IMR-90 (cell line): ENCODE data around the gene YES1. TPM values are rescaled to one million over a fixed set of nuclear protein-coding genes. Genes with fewer than 3 reads are reported as not detected.

Source experiments
- ATAC-seq: fragments of 200-7000 bp; cut with Tn5 transposase; 2 replicates; pipeline ENCODE4 v1.9.1; 2020; ENCODE audit warnings: low read depth, mild to moderate bottlenecking, moderate library complexity
- BruUV-seq: library from RNA; stranded (reverse); fragments of 400-500 nt; replicated peaks from 2 replicates; lab custom pipeline; 2021; lab: Mats Ljungman, UMichigan
- CTCF ChIA-PET: fragments of 300-600 bp; formaldehyde crosslinking; extraction: SDS; loops from one replicate; lab custom pipeline; 2021; ENCODE audit warnings: antibody characterized with exemption; lab: Yijun Ruan, JAX
- POLR2A ChIA-PET: fragments of 300-600 bp; sonication (Branson Sonifier 250); formaldehyde crosslinking; loops from one replicate; lab custom pipeline; 2022; ENCODE audit warnings: antibody characterized with exemption; ENCODE audit not compliant: unreplicated experiment; lab: Charles Lee
- DNase-seq: peaks from one replicate; pipeline ENCODE4 v3.0.0; 2013
- H2AFZ ChIP-seq: replicated peaks from 2 replicates; pipeline ENCODE3; 2013; ENCODE audit warnings: low read length, mild to moderate bottlenecking; ENCODE audit not compliant: poor library complexity
- H2AK5ac ChIP-seq: 2 replicates; pipeline ENCODE4 v1.6.1; 2013; ENCODE audit warnings: low read depth, low read length, inconsistent platforms
- H2AK9ac ChIP-seq: replicated peaks from 2 replicates; pipeline ENCODE3; 2013; ENCODE audit warnings: mild to moderate bottlenecking, low read depth, low read length, moderate library complexity; ENCODE audit not compliant: poor library complexity
- H2BK120ac ChIP-seq: 2 replicates; pipeline ENCODE4 v1.6.1; 2013; ENCODE audit warnings: low read depth, low read length, inconsistent platforms
- H2BK15ac ChIP-seq: 3 replicates; pipeline ENCODE4 v1.6.1; 2013; ENCODE audit warnings: low read depth, low read length, inconsistent platforms
- H2BK20ac ChIP-seq: 2 replicates; pipeline ENCODE4 v1.6.1; 2013; ENCODE audit warnings: low read depth, mild to moderate bottlenecking, inconsistent platforms, low read length, moderate library complexity
- H2BK5ac ChIP-seq: 2 replicates; pipeline ENCODE4 v1.6.1; 2013; ENCODE audit warnings: mild to moderate bottlenecking, low read depth, low read length, inconsistent platforms; ENCODE audit not compliant: poor library complexity, severe bottlenecking
- H3K14ac ChIP-seq: replicated peaks from 2 replicates; pipeline ENCODE4 v1.6.1; 2013; ENCODE audit warnings: low read depth, low read length, inconsistent platforms
- H3K18ac ChIP-seq: 2 replicates; pipeline ENCODE4 v1.6.1; 2013; ENCODE audit warnings: low read depth, low read length, control low read depth
- H3K23ac ChIP-seq: 2 replicates; pipeline ENCODE4 v1.6.1; 2013; ENCODE audit warnings: low read depth, low read length, inconsistent platforms
- H3K27ac ChIP-seq: 2 replicates; pipeline ENCODE4 v1.5.1; 2013; ENCODE audit warnings: mild to moderate bottlenecking, control low read depth, low read length; ENCODE audit not compliant: insufficient read depth
- H3K27me3 ChIP-seq: 2 replicates; pipeline ENCODE4 v1.6.1; 2013; ENCODE audit warnings: low read length; ENCODE audit not compliant: control insufficient read depth, insufficient read depth
- H3K36me3 ChIP-seq: 2 replicates; pipeline ENCODE4 v1.6.1; 2013; ENCODE audit warnings: low read length, mixed read lengths; ENCODE audit not compliant: control insufficient read depth, insufficient read depth
- H3K4ac ChIP-seq: 2 replicates; pipeline ENCODE4 v1.6.1; 2013; ENCODE audit warnings: low read depth, low read length, inconsistent platforms
- H3K4me1 ChIP-seq: 2 replicates; pipeline ENCODE4 v1.6.1; 2013; ENCODE audit warnings: low read length, mixed read lengths; ENCODE audit not compliant: control insufficient read depth, insufficient read depth
- H3K4me2 ChIP-seq: 2 replicates; pipeline ENCODE4 v1.6.1; 2013; ENCODE audit warnings: low read depth, mild to moderate bottlenecking, control low read depth, low read length, moderate library complexity
- H3K4me3 ChIP-seq: 2 replicates; pipeline ENCODE4 v1.5.1; 2013; ENCODE audit warnings: low read depth, mild to moderate bottlenecking, control low read depth, low read length, moderate library complexity; ENCODE audit not compliant: insufficient read depth
- H3K56ac ChIP-seq: 2 replicates; pipeline ENCODE4 v1.6.1; 2013; ENCODE audit warnings: low read length, inconsistent platforms; ENCODE audit not compliant: insufficient read depth; ENCODE audit errors: extremely low read depth
- H3K79me1 ChIP-seq, 2 experiments: 2 replicates each; pipeline ENCODE4 v1.6.1; 2013; ENCODE audit warnings: low read length in 2 of 2, inconsistent platforms in 1 of 2, low read depth in 1 of 2
- H3K9ac ChIP-seq: 2 replicates; pipeline ENCODE4 v1.6.1; 2013; ENCODE audit warnings: low read depth, low read length, control low read depth
- H3K9me1 ChIP-seq: 2 replicates; pipeline ENCODE4 v1.6.1; 2013; ENCODE audit warnings: low read length, inconsistent platforms; ENCODE audit not compliant: insufficient read depth
- H3K9me3 ChIP-seq: 2 replicates; pipeline ENCODE4 v1.6.1; 2013; ENCODE audit warnings: low read length; ENCODE audit not compliant: control insufficient read depth, insufficient read depth
- H4K20me1 ChIP-seq: 2 replicates; pipeline ENCODE4 v1.6.1; 2013; ENCODE audit warnings: low read length, inconsistent platforms; ENCODE audit not compliant: insufficient read depth
- H4K5ac ChIP-seq: 2 replicates; pipeline ENCODE4 v1.6.1; 2013; ENCODE audit warnings: mild to moderate bottlenecking, low read depth, low read length, control low read depth
- H4K8ac ChIP-seq, 2 experiments: 2 replicates each; pipeline ENCODE4 v1.6.1; 2013; ENCODE audit warnings: low read depth in 2 of 2, low read length in 2 of 2, control low read depth in 1 of 2, inconsistent platforms in 1 of 2
- H4K91ac ChIP-seq: 2 replicates; pipeline ENCODE4 v1.6.1; 2013; ENCODE audit warnings: low read depth, low read length, inconsistent platforms; ENCODE audit not compliant: insufficient read depth
- ELK1 ChIP-seq: fragments of 150-350 bp; IDR thresholded peaks from 2 replicates; pipeline ENCODE4 v1.6.1; 2016; ENCODE audit warnings: low read depth, mild to moderate bottlenecking, low read length, moderate library complexity, borderline replicate concordance
- NFE2L2 ChIP-seq: fragments of 150-350 bp; IDR thresholded peaks from 2 replicates; pipeline ENCODE4 v1.6.1; 2016; ENCODE audit warnings: low read depth, mild to moderate bottlenecking, low read length
- RAD21 ChIP-seq: IDR thresholded peaks from 2 replicates; pipeline ENCODE4 v1.6.1; 2012; ENCODE audit warnings: low read length, improper control_type of control experiment
- RCOR1 ChIP-seq: IDR thresholded peaks from 2 replicates; pipeline ENCODE4 v1.6.1; 2012; ENCODE audit warnings: mild to moderate bottlenecking, low read length, improper control_type of control experiment; ENCODE audit not compliant: insufficient replicate concordance
- whole genome bisulfite sequencing, 2 experiments: methylation state at CpG; one replicate each; pipeline versions ENCODE4 v1.1.5 to v1.1.7; 2013; ENCODE audit warnings: missing lambda C conversion rate in 2 of 2; ENCODE audit not compliant: insufficient read length in 1 of 2; ENCODE audit errors: extremely low coverage in 2 of 2; 5-methylcytosine and 5-hydroxymethylcytosine counted together
- dilution Hi-C: fragments of 300-500 bp; cut with HindIII; formaldehyde crosslinking; loops from one replicate; pipeline ENCODE4 v1.14.3; 2018; ENCODE audit warnings: low sequenced_read_pairs; ENCODE audit not compliant: unreplicated experiment
- in situ Hi-C: fragments of 300-500 bp; cut with MboI; formaldehyde crosslinking; loops from 3 replicates; pipeline ENCODE4 v1.14.3; 2019; ENCODE audit warnings: low sequenced_read_pairs, inconsistent platforms, mixed read lengths
- intact Hi-C: fragments of 100-400 bp; cut with micrococcal nuclease; formaldehyde crosslinking; loops from 2 replicates; pipeline ENCODE4 v1.10.0; 2022
- polyA plus RNA-seq, 3 experiments: library from polyadenylated mRNA; depleted of rRNA; stranded (reverse); fragments of >200 nt; gene quantifications; 2 replicates each; pipeline ENCODE4 v1.2.3, GENCODE V29; 2012; ENCODE audit warnings: low replicate concordance in 1 of 3
- total RNA-seq: library from RNA; depleted of rRNA; stranded (reverse); fragments of >200 nt; gene quantifications from 2 replicates; pipeline ENCODE4 v1.2.3, GENCODE V29; 2012

The YES1 gene
- total and polyA plus RNA-seq, 2 of the 4 experiments (the other 2 are of a cell fraction) = 16.7 to 62.0 TPM

GRCh38 chr18:767084-767882, 44.8 kb downstream of the YES1 start:
- peaks cover 4 to 21% of the 10 kb centered on the region in 2 experiments for H3K79me1 ChIP-seq

More at GRCh38 chr18:767084-767882, 44.8 kb downstream of the YES1 start:
- no peak overlapping the region for H2AK5ac ChIP-seq
- H3K4me3 ChIP-seq = no peak overlapping the region
- ChIA-PET CTCF (no interaction called here), POLR2A (no interaction called here)
- no peak overlapping the region for H2AFZ ChIP-seq
- H4K8ac ChIP-seq = no peak overlapping the region
- no peak overlapping the region for H3K23ac ChIP-seq
- ATAC-seq (no peak), DNase-seq (no peak)
- no peak overlapping the region for H3K27ac ChIP-seq
- in situ Hi-C loops (no loop called here), intact Hi-C loops (loop anchor here (5.0 kb wide), 1 partner anchor 35 kb away; no protein-coding TSS in a partner anchor), dilution Hi-C loops (no loop called here)
- H2BK15ac ChIP-seq = no peak overlapping the region
- BruUV-seq = no TSS peak
- H2BK5ac ChIP-seq = no peak overlapping the region
- H3K14ac ChIP-seq = no peak overlapping the region
- H2BK20ac ChIP-seq = no peak overlapping the region
- no peaks in the 10 kb centered on the region for H3K27me3 ChIP-seq
- H2BK120ac ChIP-seq = no peak overlapping the region
- no peak overlapping the region for H2AK9ac ChIP-seq
- H4K20me1 ChIP-seq = peaks cover 6% of the 10 kb centered on the region
- no peaks in the 10 kb centered on the region for H3K9me1 ChIP-seq
- no peak overlapping the region for H4K5ac ChIP-seq
- no peak overlapping the region for H3K56ac ChIP-seq
- H3K4ac ChIP-seq = no peak overlapping the region
- H3K4me1 ChIP-seq = no peaks in the 10 kb centered on the region
- no peak overlapping the region for H4K91ac ChIP-seq
- no peaks in the 10 kb centered on the region for H3K9me3 ChIP-seq
- H3K4me2 ChIP-seq = no peak overlapping the region
- WGBS, 2 experiments = 100% methylated on average over 2 of the region's 12 CpGs; no CpG with 5 or more reads in 1 of the 2 experiments
- H3K9ac ChIP-seq = no peak overlapping the region
- TF ChIP-seq NFE2L2 (no peak), RAD21 (no peak), RCOR1 (no peak), ELK1 (no peak)
- no peak overlapping the region for H3K18ac ChIP-seq
- H3K36me3 ChIP-seq = no peaks in the 10 kb centered on the region
